ENCODE data around the gene ANXA4. TPM values are rescaled to one million over a fixed set of nuclear protein-coding genes. Genes with fewer than 3 reads are reported as not detected.

The ANXA4 gene
- total RNA-seq, 1 experiment from 2014 or later = 183 TPM

DNA sequence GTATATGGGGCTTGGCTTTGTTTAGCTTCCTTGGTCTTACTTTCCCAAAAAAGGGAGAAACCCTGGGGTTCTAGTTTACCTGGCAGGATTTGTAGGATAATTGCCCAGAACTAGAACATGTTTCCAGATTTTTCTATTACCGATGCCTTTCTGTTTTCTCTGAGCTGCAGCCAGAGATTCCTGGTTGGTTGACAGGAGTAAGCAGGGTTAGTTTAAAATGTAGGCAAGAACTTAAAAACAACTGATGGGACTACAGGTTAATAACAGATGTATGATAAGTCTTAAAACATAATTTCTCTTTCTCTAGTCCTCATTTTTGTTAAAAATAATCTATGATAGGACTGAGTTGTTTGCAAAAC lies 48.6 kb downstream of the ANXA4 start:
- intact Hi-C loops (cut with micrococcal nuclease; ENCODE audit: unreplicated experiment) (no loop called here), in situ Hi-C loops (cut with HindIII; ENCODE audit: low pct_unique_long_range_greater_than_20kb, low sequenced_read_pairs) (no loop called here)
- no peak for DNase-seq (ENCODE audit: low read depth, low spot score)
- ChIA-PET POLR2A (no interaction called here), CTCF (no interaction called here)
- no peak overlapping the region for H3K27ac ChIP-seq (ENCODE audit: low read length)
- no peaks in the 10 kb centered on the region; the same call in 1 of the 2 replicates for H3K4me1 ChIP-seq (ENCODE audit: control insufficient read depth, insufficient read depth, low read length)
- no TSS peak for BruUV-seq (replicated peaks)
- H3K4me3 ChIP-seq (ENCODE audit: low read depth in 2 of 2, low read length in 2 of 2) = no peak overlapping the region
- no peak for ATAC-seq
- H3K36me3 ChIP-seq (ENCODE audit: control insufficient read depth, insufficient read depth, low read length) = peaks cover 6% of the 10 kb centered on the region
- no peaks in the 10 kb centered on the region for H3K9me3 ChIP-seq (ENCODE audit: control insufficient read depth, insufficient read depth, low read depth, low read length)
- H3K27me3 ChIP-seq (ENCODE audit: control insufficient read depth, insufficient read depth, low read length) = no peaks in the 10 kb centered on the region
- TF ChIP-seq TCF7L2 (IDR thresholded peaks at IDR 0.05; ENCODE audit: low read depth, low read length) (no peak), POLR2AphosphoS5 (IDR thresholded peaks at IDR 0.05; ENCODE audit: low read depth, low read length) (no peak), SIN3A (IDR thresholded peaks at IDR 0.05; ENCODE audit: borderline replicate concordance, insufficient read depth, low read depth, low read length) (no peak)
- TF ChIP-seq, protein P1, sequence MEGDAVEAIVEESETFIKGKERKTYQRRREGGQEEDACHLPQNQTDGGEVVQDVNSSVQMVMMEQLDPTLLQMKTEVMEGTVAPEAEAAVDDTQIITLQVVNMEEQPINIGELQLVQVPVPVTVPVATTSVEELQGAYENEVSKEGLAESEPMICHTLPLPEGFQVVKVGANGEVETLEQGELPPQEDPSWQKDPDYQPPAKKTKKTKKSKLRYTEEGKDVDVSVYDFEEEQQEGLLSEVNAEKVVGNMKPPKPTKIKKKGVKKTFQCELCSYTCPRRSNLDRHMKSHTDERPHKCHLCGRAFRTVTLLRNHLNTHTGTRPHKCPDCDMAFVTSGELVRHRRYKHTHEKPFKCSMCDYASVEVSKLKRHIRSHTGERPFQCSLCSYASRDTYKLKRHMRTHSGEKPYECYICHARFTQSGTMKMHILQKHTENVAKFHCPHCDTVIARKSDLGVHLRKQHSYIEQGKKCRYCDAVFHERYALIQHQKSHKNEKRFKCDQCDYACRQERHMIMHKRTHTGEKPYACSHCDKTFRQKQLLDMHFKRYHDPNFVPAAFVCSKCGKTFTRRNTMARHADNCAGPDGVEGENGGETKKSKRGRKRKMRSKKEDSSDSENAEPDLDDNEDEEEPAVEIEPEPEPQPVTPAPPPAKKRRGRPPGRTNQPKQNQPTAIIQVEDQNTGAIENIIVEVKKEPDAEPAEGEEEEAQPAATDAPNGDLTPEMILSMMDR (IDR thresholded peaks at IDR 0.05) = no peak
- TF ChIP-seq, protein P2, sequence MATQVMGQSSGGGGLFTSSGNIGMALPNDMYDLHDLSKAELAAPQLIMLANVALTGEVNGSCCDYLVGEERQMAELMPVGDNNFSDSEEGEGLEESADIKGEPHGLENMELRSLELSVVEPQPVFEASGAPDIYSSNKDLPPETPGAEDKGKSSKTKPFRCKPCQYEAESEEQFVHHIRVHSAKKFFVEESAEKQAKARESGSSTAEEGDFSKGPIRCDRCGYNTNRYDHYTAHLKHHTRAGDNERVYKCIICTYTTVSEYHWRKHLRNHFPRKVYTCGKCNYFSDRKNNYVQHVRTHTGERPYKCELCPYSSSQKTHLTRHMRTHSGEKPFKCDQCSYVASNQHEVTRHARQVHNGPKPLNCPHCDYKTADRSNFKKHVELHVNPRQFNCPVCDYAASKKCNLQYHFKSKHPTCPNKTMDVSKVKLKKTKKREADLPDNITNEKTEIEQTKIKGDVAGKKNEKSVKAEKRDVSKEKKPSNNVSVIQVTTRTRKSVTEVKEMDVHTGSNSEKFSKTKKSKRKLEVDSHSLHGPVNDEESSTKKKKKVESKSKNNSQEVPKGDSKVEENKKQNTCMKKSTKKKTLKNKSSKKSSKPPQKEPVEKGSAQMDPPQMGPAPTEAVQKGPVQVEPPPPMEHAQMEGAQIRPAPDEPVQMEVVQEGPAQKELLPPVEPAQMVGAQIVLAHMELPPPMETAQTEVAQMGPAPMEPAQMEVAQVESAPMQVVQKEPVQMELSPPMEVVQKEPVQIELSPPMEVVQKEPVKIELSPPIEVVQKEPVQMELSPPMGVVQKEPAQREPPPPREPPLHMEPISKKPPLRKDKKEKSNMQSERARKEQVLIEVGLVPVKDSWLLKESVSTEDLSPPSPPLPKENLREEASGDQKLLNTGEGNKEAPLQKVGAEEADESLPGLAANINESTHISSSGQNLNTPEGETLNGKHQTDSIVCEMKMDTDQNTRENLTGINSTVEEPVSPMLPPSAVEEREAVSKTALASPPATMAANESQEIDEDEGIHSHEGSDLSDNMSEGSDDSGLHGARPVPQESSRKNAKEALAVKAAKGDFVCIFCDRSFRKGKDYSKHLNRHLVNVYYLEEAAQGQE (IDR thresholded peaks at IDR 0.05; ENCODE audit: insufficient read depth in 1 of 2, low read depth in 2 of 2, low read length in 1 of 2) = no peak

DNA sequence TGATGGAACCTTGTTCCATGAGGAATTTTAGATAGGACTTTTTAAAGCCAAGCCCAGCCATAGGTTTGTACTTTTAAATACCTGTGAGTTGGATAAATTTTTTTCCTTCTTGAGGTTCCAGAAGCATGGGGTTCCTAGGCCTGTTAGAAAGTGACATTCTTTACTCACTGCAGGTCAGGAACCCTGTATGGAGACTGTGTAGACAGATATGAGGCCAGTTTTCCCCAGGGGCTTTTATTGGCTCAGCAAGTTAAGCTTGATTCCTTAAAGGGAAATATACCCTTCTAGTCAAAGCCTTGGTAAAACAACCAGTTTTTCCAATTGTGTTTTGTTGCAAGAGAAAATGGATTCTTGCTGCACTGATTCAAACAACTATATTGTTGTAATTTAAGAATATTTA lies 49.1 kb downstream of the ANXA4 start:
- Histone ChIP-seq H3K27me3 (ENCODE audit: control insufficient read depth, insufficient read depth, low read length) (no peaks in the 10 kb centered on the region), H3K4me3 (ENCODE audit: low read depth in 2 of 2, low read length in 2 of 2) (no peak overlapping the region), H3K27ac (ENCODE audit: low read length) (no peak overlapping the region), H3K4me1 (ENCODE audit: control insufficient read depth, insufficient read depth, low read length) (no peaks in the 10 kb centered on the region; the same call in 1 of the 2 replicates), H3K36me3 (ENCODE audit: control insufficient read depth, insufficient read depth, low read length) (peaks cover 6% of the 10 kb centered on the region), H3K9me3 (ENCODE audit: control insufficient read depth, insufficient read depth, low read depth, low read length) (no peaks in the 10 kb centered on the region)
- POLR2A ChIA-PET = no interaction called here
- no TSS peak for BruUV-seq (replicated peaks)
- in situ Hi-C loops (cut with HindIII; ENCODE audit: low pct_unique_long_range_greater_than_20kb, low sequenced_read_pairs) = no loop called here
- ATAC-seq = no peak
- intact Hi-C loops (cut with micrococcal nuclease; ENCODE audit: unreplicated experiment) = no loop called here
- CTCF ChIA-PET = no interaction called here
- TF ChIP-seq TCF7L2 (IDR thresholded peaks at IDR 0.05; ENCODE audit: low read depth, low read length) = no peak
- TF ChIP-seq SIN3A (IDR thresholded peaks at IDR 0.05; ENCODE audit: borderline replicate concordance, insufficient read depth, low read depth, low read length) = no peak
- TF ChIP-seq, protein P1 (IDR thresholded peaks at IDR 0.05) = no peak
- TF ChIP-seq, protein P2 (IDR thresholded peaks at IDR 0.05; ENCODE audit: insufficient read depth in 1 of 2, low read depth in 2 of 2, low read length in 1 of 2) = no peak
- no peak for TF ChIP-seq POLR2AphosphoS5 (IDR thresholded peaks at IDR 0.05; ENCODE audit: low read depth, low read length)
- no peak for DNase-seq (ENCODE audit: low read depth, low spot score)

All from Panc1 (cell line).